Measurements from ENCODE around the gene MAST3. TPM values are rescaled to one million over a fixed set of nuclear protein-coding genes. Genes with fewer than 3 reads are reported as not detected.

Gene MAST3
- polyA plus RNA-seq, 1 donor from 2014 or later = 20.3 TPM

GRCh38 chr19:18160971-18161635 lies 63.5 kb downstream of the MAST3 start:
- no peaks in the 10 kb centered on the region for H3K9me3 Mint-ChIP-seq
- peak overlapping the region in 3 of 4 donors; percentile 60 to 86 (median 70) for H3K4me3 Mint-ChIP-seq
- peak overlapping the region in 1 of 3 donors; percentile 76 for H3K27ac Mint-ChIP-seq
- peaks cover 3 to 10% (median 8%) of the 10 kb centered on the region in 3 donors for H3K4me1 Mint-ChIP-seq
- no peaks in the 10 kb centered on the region for H3K27me3 Mint-ChIP-seq
- no peaks in the 10 kb centered on the region for H3K36me3 Mint-ChIP-seq

GRCh38 chr19:18161636-18162002 lies 64.0 kb downstream of the MAST3 start:
- Mint-ChIP-seq H3K27ac (peak overlapping the region in 1 of 3 donors; percentile 25), H3K9me3 (no peaks in the 10 kb centered on the region), H3K4me1 (peaks cover 3 to 11% (median 10%) of the 10 kb centered on the region in 3 donors), H3K36me3 (no peaks in the 10 kb centered on the region), H3K27me3 (no peaks in the 10 kb centered on the region), H3K4me3 (peak overlapping the region in 2 of 4 donors; percentile 55 to 73)

- Mint-ChIP-seq H3K27me3 (peaks cover 2% of the 10 kb centered on the region), H3K27ac (peak overlapping the region in 1 of 3 donors; percentile 36), H3K4me1 (peaks cover 11 to 21% (median 17%) of the 10 kb centered on the region in 3 donors), H3K4me3 (no peak overlapping the region), H3K9me3 (no peaks in the 10 kb centered on the region), H3K36me3 (peaks cover 3% of the 10 kb centered on the region)
Measured at GRCh38 chr19:18164072-18164471, 66.5 kb downstream of the MAST3 start.

GRCh38 chr19:18165794-18166544 lies 68.4 kb downstream of the MAST3 start:
- Mint-ChIP-seq H3K36me3 (peaks cover 6% of the 10 kb centered on the region), H3K27me3 (peaks cover 2% of the 10 kb centered on the region), H3K27ac (peak overlapping the region in 2 of 3 donors; percentile 72 to 79)

GRCh38 chr19:18167011-18167410 lies 69.4 kb downstream of the MAST3 start:
- peaks cover 2% of the 10 kb centered on the region for H3K27me3 Mint-ChIP-seq
- no peaks in the 10 kb centered on the region for H3K9me3 Mint-ChIP-seq
- H3K4me1 Mint-ChIP-seq = peaks cover 25 to 38% (median 33%) of the 10 kb centered on the region in 3 donors
- peak overlapping the region in 1 of 4 donors; percentile 98 for H3K4me3 Mint-ChIP-seq
- H3K36me3 Mint-ChIP-seq = peaks cover 6% of the 10 kb centered on the region
- H3K27ac Mint-ChIP-seq = peak overlapping the region in 1 of 3 donors; percentile 99

More at GRCh38 chr19:18165794-18166544, 68.4 kb downstream of the MAST3 start:
- Mint-ChIP-seq H3K4me1 (peaks cover 16 to 29% (median 28%) of the 10 kb centered on the region in 3 donors), H3K4me3 (peak overlapping the region in 1 of 4 donors; percentile 98), H3K9me3 (no peaks in the 10 kb centered on the region)

GRCh38 chr19:18167975-18168645 lies 70.5 kb downstream of the MAST3 start:
- Mint-ChIP-seq H3K27ac (peak overlapping the region; percentile 90 to 99 (median 98)), H3K4me1 (peaks cover 34 to 45% (median 35%) of the 10 kb centered on the region in 3 donors)

GRCh38 chr19:18168673-18169381 lies 71.2 kb downstream of the MAST3 start:
- peak overlapping the region; percentile 98 to 99 (median 99) for H3K27ac Mint-ChIP-seq

More at GRCh38 chr19:18167975-18168645, 70.5 kb downstream of the MAST3 start:
- peaks cover 2% of the 10 kb centered on the region for H3K27me3 Mint-ChIP-seq
- no peaks in the 10 kb centered on the region for H3K9me3 Mint-ChIP-seq
- peak overlapping the region; percentile 76 to 98 (median 90) for H3K4me3 Mint-ChIP-seq
- H3K36me3 Mint-ChIP-seq = peaks cover 6% of the 10 kb centered on the region

GRCh38 chr19:18170714-18171255 lies 73.2 kb downstream of the MAST3 start:
- peaks cover 2% of the 10 kb centered on the region for H3K27me3 Mint-ChIP-seq
- H3K27ac Mint-ChIP-seq = peak overlapping the region; percentile 98 to 99 (median 99)
- peaks cover 37 to 49% (median 38%) of the 10 kb centered on the region in 3 donors for H3K4me1 Mint-ChIP-seq
- no peaks in the 10 kb centered on the region for H3K9me3 Mint-ChIP-seq
- peak overlapping the region; percentile 76 to 98 (median 98) for H3K4me3 Mint-ChIP-seq
- peaks cover 10% of the 10 kb centered on the region for H3K36me3 Mint-ChIP-seq

More at GRCh38 chr19:18168673-18169381, 71.2 kb downstream of the MAST3 start:
- Mint-ChIP-seq H3K9me3 (no peaks in the 10 kb centered on the region), H3K4me1 (peaks cover 35 to 47% (median 36%) of the 10 kb centered on the region in 3 donors), H3K36me3 (peaks cover 6% of the 10 kb centered on the region), H3K4me3 (peak overlapping the region; percentile 76 to 98 (median 98)), H3K27me3 (peaks cover 2% of the 10 kb centered on the region)

GRCh38 chr19:18171605-18172327 lies 74.2 kb downstream of the MAST3 start:
- Mint-ChIP-seq H3K9me3 (no peaks in the 10 kb centered on the region), H3K4me3 (peak overlapping the region; percentile 76 to 99 (median 98)), H3K27me3 (peaks cover 2% of the 10 kb centered on the region), H3K4me1 (peaks cover 34 to 52% (median 44%) of the 10 kb centered on the region in 3 donors), H3K36me3 (peaks cover 13% of the 10 kb centered on the region), H3K27ac (peak overlapping the region; percentile 98 to 99 (median 99))

GRCh38 chr19:18172331-18173053 lies 74.9 kb downstream of the MAST3 start:
- Mint-ChIP-seq H3K4me1 (peaks cover 34 to 56% (median 48%) of the 10 kb centered on the region in 3 donors), H3K27ac (peak overlapping the region; percentile 98 to 99 (median 99)), H3K36me3 (peaks cover 18% of the 10 kb centered on the region), H3K27me3 (peaks cover 2% of the 10 kb centered on the region), H3K4me3 (peak overlapping the region; percentile 95 to 99 (median 98)), H3K9me3 (no peaks in the 10 kb centered on the region)

- H3K4me1 Mint-ChIP-seq = peaks cover 31 to 50% (median 48%) of the 10 kb centered on the region in 3 donors
- peaks cover under 1% of the 10 kb centered on the region for H3K27me3 Mint-ChIP-seq
- H3K27ac Mint-ChIP-seq = peak overlapping the region; percentile 98 to 99 (median 99)
- H3K4me3 Mint-ChIP-seq = peak overlapping the region; percentile 95 to 99 (median 98)
- peaks cover 17% of the 10 kb centered on the region for H3K36me3 Mint-ChIP-seq
- H3K9me3 Mint-ChIP-seq = no peaks in the 10 kb centered on the region
Measured at GRCh38 chr19:18173054-18173571, 75.5 kb downstream of the MAST3 start.

- Mint-ChIP-seq H3K4me1 (peaks cover 29 to 48% (median 47%) of the 10 kb centered on the region in 3 donors), H3K27ac (peak within 1 kb of the TSS; percentile 98 to 99 (median 99)), H3K9me3 (no peaks in the 10 kb centered on the region), H3K27me3 (no peaks in the 10 kb centered on the region), H3K4me3 (peak within 1 kb of the TSS; percentile 95 to 99 (median 98)), H3K36me3 (peaks cover 15% of the 10 kb centered on the region)
Measured at GRCh38 chr19:18173572-18174288, 76.2 kb downstream of the MAST3 start, which contains the start of gene IFI30. Gene IFI30 (plus strand): TSS chr19:18173813. CDS start chr19:18173842, 29 bp downstream.

Measured in IgD-negative memory B cell (primary cell).